HTERT RPE-1 (cell line): ENCODE data around the gene STOML1.
"Not testable (repeated sequence)": the region's sequence is repeated elsewhere in the genome, so short reads cannot be mapped to it uniquely, and the experiment has no call there.

Source experiments
- in situ Hi-C: fragments of 300-500 bp; cut with MboI; formaldehyde crosslinking; loops from 4 replicates; pipeline ENCODE4 v1.14.3; 2020; ENCODE audit warnings: low sequenced_read_pairs

The STOML1 gene

DNA sequence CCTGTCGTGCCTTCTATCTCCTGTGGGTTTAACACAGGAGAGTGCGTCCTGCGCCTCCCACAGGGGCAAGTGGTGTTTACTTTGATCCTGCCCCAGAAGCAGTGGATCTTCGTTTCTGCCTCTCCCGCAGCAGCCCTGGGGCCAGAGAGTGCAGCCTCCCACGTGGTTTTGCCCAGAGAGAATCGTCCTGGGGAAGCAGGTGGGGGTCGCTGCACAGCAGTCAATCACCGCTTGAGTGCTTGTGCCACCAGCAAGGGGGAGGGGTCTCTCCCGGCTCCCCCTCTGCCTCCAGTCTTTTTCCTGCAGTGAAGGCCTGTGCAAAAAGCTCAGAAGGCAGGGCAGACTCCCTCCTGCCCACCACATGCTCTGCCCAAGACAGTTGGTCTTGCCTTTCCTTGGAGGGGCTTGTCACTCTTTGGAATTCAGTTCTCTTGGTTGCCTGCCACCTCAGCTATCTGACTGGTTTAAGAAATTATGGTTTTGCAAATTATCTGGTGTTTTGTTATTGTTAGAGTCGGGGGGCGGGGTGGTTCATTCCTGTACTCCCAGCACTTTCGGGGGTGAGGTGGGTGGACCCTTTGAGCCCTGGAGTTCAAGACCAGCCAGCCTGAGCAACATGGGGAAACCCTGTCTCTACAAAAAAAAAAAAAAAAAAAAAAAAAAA lies 26.9 kb downstream of the STOML1 start:
- in situ Hi-C loops, result no loop called here

DNA sequence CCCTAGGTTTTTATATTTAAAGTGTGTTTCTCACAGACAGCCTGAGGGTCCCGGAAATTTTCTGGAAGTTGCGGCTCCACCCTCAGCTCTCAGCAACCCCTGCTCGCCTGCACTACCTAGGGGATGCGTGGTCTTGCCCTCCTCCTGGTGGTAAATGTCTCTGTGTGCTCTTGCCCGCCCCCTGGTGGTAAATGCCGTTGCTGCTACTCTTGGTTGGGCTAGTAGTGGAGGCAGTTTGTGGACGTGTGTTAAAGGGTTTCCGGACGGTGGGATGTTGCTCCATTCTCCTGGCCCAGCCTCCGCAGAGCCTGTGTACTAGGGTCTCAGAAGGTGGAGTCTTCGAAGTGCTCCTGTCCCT lies 27.4 kb downstream of the STOML1 start:
- in situ Hi-C loops, result no loop called here

GRCh38 chr15:73962433-73962832 lies 29.7 kb downstream of the STOML1 start:
- in situ Hi-C loops, result no loop called here

DNA sequence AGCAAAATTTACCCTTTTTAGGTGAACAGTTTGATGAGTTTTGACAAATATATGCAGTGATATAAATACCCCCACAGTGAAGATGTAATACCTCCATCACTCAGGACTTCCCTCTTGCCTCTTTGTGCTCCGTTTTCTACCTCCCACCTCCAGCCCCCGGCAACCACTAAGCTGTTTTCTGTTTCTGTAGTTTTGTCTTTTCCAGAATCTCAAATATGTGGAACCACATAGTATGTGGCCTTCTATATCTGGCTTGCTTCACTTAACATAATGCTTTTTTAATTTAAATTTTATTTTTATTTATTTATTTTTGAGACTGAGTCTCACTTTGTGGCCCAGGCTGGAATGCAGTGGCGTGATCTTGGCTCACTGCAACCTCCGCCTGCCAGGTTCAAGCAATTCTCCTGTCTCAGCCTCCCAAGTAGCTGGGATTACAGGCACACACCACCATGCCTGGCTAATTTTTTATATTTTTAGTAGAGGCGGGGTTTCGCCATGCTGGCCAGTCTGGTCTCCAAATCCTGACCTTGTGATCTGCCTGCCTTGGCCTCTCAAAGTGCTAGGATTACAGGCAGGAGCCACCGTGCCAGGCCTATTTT lies 31.5 kb downstream of the STOML1 start:
- in situ Hi-C loops, result not testable (repeated sequence)

DNA sequence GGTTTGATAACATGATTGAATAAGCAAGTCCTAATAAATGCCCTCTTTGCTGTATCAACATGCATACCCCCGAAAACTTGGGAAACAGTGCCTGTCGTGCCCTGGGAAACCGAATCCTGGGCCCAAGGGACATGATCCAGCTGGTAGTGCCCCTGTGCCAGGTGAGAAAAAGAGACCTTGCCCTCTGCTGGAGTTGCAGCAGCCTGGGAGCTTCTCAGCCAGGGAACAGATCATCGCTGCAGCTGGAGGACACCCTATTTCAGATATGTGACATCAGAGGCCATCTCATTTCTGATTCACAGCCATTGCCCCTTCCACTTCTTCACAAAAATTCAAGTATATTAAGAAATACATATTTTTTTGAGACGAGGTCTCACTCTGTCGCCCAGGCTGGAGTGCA lies 32.3 kb downstream of the STOML1 start:
- in situ Hi-C loops, result no loop called here

GRCh38 chr15:73959012-73959581 lies 33.0 kb downstream of the STOML1 start:
- in situ Hi-C loops, result no loop called here

- in situ Hi-C loops, result no loop called here
Observed at GRCh38 chr15:73957785-73958184, 34.3 kb downstream of the STOML1 start.

DNA sequence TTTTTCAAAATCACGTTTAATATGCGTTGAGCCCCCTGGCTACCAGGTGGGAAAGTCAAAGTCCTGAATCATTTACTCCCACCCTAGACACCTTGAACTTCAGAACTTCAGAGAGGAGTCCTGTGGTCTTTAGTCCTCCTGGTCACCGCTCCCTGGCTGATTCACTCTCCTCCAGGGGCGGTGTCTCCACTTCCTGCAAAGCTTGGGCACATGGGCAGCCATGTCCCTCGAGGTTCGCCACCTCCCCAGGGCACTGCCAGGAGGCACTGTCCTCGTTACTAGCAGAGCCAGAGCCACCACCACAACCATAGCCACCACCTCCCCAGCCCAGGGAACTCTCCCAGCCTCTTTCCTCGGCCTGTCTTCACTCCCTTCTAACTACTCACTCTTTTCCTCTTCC lies 34.8 kb downstream of the STOML1 start:
- in situ Hi-C loops, result no loop called here

DNA sequence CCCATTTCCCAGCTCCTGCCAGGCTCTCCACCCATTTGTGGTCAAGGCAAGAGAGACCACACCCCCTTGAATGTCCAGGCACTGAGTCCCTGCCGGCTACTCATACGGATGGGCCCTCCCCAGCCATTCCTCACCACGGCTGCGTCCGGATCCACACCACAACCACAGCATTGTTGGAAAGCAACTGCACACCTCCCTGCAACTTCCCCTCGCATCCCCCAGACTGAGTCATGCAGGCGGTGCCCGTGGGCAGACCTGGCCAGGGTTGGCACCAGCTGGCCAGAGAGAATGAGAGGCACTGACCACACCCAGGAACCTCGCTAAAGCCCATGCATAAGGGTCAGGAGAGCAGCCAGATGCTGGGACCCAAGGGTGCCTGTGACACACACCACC lies 35.4 kb downstream of the STOML1 start:
- in situ Hi-C loops, result no loop called here

GRCh38 chr15:73955861-73956742 lies 36.0 kb downstream of the STOML1 start:
- in situ Hi-C loops, result no loop called here

DNA sequence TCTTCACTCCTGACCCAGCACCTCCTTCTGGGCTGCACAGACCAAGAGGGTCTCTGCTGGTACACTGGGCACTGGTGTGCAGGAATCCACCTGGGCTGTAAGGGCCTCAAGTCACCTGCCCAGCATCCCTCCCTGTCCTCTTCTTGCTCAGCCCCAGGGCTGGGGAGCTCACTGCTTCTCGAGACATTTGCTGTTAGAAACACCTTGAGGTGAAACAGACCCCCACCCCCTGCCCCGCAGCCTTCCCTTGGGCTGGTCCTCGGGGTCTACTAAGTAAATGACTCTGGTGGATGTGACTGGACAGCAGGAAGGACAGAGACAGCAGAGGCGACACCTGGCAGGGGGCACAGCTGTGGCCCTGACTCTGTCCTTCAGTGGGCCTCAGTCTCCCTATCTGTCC lies 36.8 kb downstream of the STOML1 start:
- in situ Hi-C loops, result no loop called here

GRCh38 chr15:73954188-73955145 lies 37.6 kb downstream of the STOML1 start:
- in situ Hi-C loops, result no loop called here

- in situ Hi-C loops, result no loop called here
Observed at GRCh38 chr15:73952913-73953750, 39.0 kb downstream of the STOML1 start.

GRCh38 chr15:73952171-73952912 lies 39.8 kb downstream of the STOML1 start:
- in situ Hi-C loops, result no loop called here

- in situ Hi-C loops, result no loop called here
Observed at GRCh38 chr15:73951601-73952000, 40.5 kb downstream of the STOML1 start.

DNA sequence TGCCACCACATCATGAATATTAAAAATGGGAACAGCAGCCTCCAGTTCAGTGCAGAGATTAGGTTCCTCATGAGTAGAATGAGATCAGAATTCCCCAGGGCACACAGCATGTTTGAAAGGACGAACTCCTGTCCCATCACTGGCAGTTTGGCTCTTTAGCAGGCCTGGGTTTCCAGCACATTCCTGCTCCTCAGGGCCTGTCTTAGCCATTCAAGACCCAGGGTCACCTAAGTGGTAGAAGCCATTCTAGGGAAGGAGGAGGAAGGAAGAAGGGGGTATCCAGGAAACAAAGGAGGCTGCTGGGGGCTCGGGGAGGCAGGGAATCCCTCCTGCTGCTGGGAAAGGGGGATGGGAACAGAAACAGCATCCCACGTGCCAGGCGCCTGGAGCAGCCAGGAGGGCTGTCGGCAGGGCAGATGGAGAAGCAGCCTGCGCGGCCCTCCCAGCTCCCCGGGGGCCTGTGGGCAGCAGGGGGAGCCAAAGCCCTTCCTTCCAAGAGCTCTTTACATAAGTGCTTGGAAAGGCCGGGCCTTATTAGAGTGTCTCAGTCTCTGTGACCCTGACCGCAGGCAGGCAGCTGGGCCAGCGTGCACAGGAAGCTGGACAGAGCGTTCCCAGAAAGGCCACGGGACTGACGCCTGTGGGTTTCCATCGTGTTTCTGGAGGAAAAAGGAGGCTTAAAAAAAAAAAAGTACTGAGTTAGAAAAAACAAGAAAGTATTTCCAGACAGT lies 41.1 kb downstream of the STOML1 start:
- in situ Hi-C loops, result no loop called here

DNA sequence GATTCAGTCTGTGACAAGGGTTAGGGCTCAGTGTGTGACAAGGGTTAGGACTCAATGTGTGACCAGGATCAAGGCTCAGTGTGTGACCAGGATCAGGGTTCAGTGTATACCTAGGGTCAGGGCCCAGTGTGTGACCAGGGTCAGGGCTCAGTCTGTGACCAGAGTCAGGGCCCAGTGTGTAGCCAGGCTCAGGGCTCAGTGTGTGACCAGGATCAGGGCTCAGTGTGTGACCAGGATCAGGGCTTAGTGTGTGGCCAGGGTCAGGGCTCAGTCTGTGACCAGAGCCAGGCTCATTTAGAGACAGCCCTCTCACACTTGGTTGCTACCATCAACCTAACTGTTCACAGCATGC lies 41.6 kb downstream of the STOML1 start:
- in situ Hi-C loops, result no loop called here

DNA sequence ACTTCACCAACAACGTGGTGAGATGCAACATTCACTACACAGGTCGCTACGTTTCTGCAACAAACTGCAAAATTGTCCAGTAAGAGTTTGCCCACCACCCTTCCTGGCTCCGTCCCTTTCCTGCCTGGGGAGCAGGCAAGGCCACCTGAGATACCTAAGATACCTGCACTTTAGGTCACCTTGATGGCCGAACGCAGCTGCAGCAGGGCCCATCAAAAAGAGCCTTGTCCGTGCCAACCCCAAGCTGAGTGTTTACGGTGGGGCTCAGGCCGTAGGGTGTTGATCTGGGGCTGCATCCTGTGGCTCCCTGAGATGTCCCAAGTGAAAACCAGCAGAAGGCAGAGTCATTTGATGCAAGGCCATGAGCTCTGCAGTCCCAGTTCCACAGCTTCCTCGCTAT lies 42.6 kb downstream of the STOML1 start:
- in situ Hi-C loops, result no loop called here
